IPS-20b (cell line): Measurements from ENCODE around the gene SFTA2.
"Not testable (repeated sequence)": the region's sequence is repeated elsewhere in the genome, so short reads cannot be mapped to it uniquely, and the experiment has no call there.

Experiments used
- H3K27ac ChIP-seq: one replicate; pipeline ENCODE4 v1.5.1; 2013; ENCODE audit warnings: low read length
- H3K27me3 ChIP-seq: 2 replicates; pipeline ENCODE4 v1.6.1; 2013; ENCODE audit warnings: mild to moderate bottlenecking, low read length, inconsistent platforms; ENCODE audit not compliant: insufficient read depth
- H3K36me3 ChIP-seq: 2 replicates; pipeline ENCODE4 v1.6.1; 2013; ENCODE audit warnings: low read depth, mild to moderate bottlenecking, inconsistent platforms, low read length, moderate library complexity; ENCODE audit not compliant: insufficient read depth
- H3K4me1 ChIP-seq: 2 replicates; pipeline ENCODE4 v1.6.1; 2013; ENCODE audit warnings: mild to moderate bottlenecking, control low read depth, inconsistent platforms, low read length, moderate library complexity; ENCODE audit not compliant: insufficient read depth
- H3K4me3 ChIP-seq: 2 replicates; pipeline ENCODE4 v1.5.1; 2013; ENCODE audit warnings: mild to moderate bottlenecking, low read length, inconsistent platforms
- H3K9ac ChIP-seq: 2 replicates; pipeline ENCODE4 v1.6.1; 2013; ENCODE audit warnings: low read depth, mild to moderate bottlenecking, inconsistent platforms, low read length, moderate library complexity
- H3K9me3 ChIP-seq: 2 replicates; pipeline ENCODE4 v1.6.1; 2013; ENCODE audit warnings: mild to moderate bottlenecking, low read depth, low read length, inconsistent platforms; ENCODE audit not compliant: insufficient read depth

The SFTA2 gene

DNA sequence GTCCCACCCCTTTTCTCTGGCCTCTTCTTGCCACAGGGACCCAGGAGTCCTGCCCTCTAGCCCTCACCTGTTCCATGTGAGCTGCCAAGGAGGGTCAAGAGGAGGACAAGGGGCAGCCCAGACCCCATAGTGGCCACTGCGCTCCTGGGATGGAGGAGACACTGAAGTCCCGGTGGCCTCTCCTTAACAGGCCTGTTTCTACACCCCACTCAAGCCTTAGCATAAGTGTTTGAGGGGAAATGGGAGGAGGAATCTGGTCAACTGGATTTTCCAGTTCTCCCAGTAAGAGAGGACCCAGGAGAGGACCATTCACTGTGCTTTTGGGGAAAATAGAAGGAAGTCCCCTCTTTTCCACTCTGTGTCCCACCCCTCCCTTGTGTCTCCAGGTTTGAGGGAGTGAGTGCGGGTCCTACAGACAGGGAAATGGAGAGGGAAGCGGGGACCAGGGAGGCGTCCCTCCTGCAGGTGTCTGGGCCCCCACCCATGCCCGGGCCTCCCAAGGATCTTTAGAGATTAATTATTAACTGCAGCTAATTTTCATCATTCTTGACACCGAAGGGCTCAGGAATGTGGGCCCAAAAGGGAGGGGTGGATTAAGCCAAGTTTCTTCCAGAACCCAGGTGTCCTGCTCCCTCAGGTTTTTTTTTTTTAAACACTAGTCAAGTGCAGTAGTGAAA, at the start of gene SFTA2:
Gene SFTA2, minus strand, starts transcription at position 202 of the 677 bp plus-strand sequence. Its CDS starts 74 bp downstream, at position 128.
- Histone ChIP-seq H3K4me3 (no peak within 1 kb of the TSS), H3K9ac (no peak within 1 kb of the TSS), H3K9me3 (peaks cover 10% of the 10 kb centered on the region), H3K36me3 (peaks cover 10% of the 10 kb centered on the region; the same call in 1 of the 2 replicates), H3K27me3 (no peaks in the 10 kb centered on the region), H3K27ac (no peak within 1 kb of the TSS), H3K4me1 (no peaks in the 10 kb centered on the region)

DNA sequence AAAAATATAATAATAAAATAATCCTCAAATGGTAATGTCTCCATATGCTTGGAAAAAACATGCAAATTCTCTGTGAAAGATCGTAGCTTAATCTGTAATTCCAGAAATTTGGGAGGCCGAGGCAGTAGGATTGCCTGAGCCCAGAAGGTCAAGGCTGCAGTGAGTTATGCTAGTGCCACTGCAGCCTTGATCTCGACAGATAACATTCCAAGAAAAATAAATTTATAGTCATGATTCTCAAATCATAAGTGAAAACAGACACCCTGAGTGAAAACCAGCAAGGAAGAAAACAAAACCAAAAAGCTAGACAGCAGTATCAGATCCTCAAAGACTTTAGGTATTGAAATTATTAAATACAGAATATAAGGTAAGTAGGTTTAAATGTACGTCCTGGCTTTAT, 47.7 kb upstream of the SFTA2 start:
- Histone ChIP-seq H3K27me3 (no peaks in the 10 kb centered on the region), H3K9me3 (no peaks in the 10 kb centered on the region), H3K27ac (no peak overlapping the region), H3K9ac (no peak overlapping the region), H3K4me1 (no peaks in the 10 kb centered on the region), H3K36me3 (no peaks in the 10 kb centered on the region), H3K4me3 (no peak overlapping the region)

- Histone ChIP-seq H3K27me3 (no peaks in the 10 kb centered on the region), H3K4me3 (no peak overlapping the region), H3K9me3 (no peaks in the 10 kb centered on the region), H3K9ac (no peak overlapping the region), H3K36me3 (no peaks in the 10 kb centered on the region), H3K4me1 (no peaks in the 10 kb centered on the region), H3K27ac (no peak overlapping the region)
Observed at GRCh38 chr6:30979141-30979540, 47.2 kb upstream of the SFTA2 start.

GRCh38 chr6:30974490-30975252, 42.7 kb upstream of the SFTA2 start:
- no peak overlapping the region for H3K27ac ChIP-seq
- H3K4me3 ChIP-seq: no peak overlapping the region
- H3K9me3 ChIP-seq: no peaks in the 10 kb centered on the region
- H3K36me3 ChIP-seq: no peaks in the 10 kb centered on the region
- no peaks in the 10 kb centered on the region for H3K4me1 ChIP-seq
- no peaks in the 10 kb centered on the region for H3K27me3 ChIP-seq
- H3K9ac ChIP-seq: no peak overlapping the region

DNA sequence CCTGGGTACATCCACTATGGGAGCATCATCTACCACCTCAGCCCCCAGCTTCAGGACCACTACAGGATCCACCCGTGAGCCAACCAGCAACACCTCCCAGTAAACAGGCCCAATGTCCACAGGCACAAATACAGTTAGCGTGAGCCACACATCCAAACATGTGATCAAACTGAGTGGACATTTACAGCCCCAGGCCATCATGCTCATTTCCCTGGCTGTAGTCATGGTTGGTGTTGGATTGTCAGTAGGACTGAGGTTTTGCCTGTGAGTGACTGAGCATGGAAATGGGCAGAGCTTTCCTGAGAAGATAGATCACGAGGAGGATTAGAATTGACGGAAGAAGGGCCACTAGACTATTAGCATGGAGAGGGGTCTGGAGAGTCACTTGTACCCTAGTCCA, 40.8 kb upstream of the SFTA2 start:
- Histone ChIP-seq H3K9me3 (no peaks in the 10 kb centered on the region), H3K9ac (no peak overlapping the region), H3K27me3 (no peaks in the 10 kb centered on the region), H3K4me1 (no peaks in the 10 kb centered on the region), H3K36me3 (no peaks in the 10 kb centered on the region), H3K27ac (no peak overlapping the region), H3K4me3 (no peak overlapping the region)

GRCh38 chr6:30970946-30971345, 39.0 kb upstream of the SFTA2 start:
- Histone ChIP-seq H3K27ac (no peak overlapping the region), H3K4me3 (no peak overlapping the region), H3K4me1 (no peaks in the 10 kb centered on the region), H3K36me3 (no peaks in the 10 kb centered on the region), H3K9ac (no peak overlapping the region), H3K27me3 (no peaks in the 10 kb centered on the region), H3K9me3 (no peaks in the 10 kb centered on the region)

DNA sequence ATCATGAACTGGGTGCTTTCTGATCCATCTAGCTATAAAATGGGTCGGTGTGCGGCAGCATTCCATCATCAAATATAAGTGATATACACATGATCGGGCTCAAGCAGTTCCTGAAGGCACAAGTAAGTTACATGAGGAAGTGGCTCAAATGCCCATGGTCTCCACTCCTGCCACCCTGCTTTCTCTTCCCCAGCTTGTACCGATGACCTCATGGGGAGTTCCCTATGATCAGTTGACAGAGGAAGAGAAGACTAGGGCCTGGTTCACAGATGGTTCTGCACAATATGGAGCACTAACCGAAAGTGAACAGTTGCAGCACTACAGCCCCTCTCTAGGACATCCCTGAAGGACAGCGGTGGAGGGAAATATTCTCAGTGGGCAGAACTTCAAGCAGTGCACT, 37.2 kb upstream of the SFTA2 start:
- H3K27ac ChIP-seq, H3K4me3 ChIP-seq, H3K27me3 ChIP-seq, H3K36me3 ChIP-seq, H3K9me3 ChIP-seq, H3K4me1 ChIP-seq, H3K9ac ChIP-seq: not testable (repeated sequence)

- Histone ChIP-seq H3K36me3 (no peaks in the 10 kb centered on the region), H3K27me3 (no peaks in the 10 kb centered on the region), H3K9ac (no peak overlapping the region), H3K9me3 (no peaks in the 10 kb centered on the region), H3K4me3 (no peak overlapping the region), H3K27ac (no peak overlapping the region), H3K4me1 (no peaks in the 10 kb centered on the region)
Observed at GRCh38 chr6:30966154-30966553, 34.2 kb upstream of the SFTA2 start.

GRCh38 chr6:30965140-30965601, 33.2 kb upstream of the SFTA2 start:
- Histone ChIP-seq H3K9me3 (no peaks in the 10 kb centered on the region), H3K27ac (no peak overlapping the region), H3K9ac (no peak overlapping the region), H3K4me1 (no peaks in the 10 kb centered on the region), H3K36me3 (no peaks in the 10 kb centered on the region), H3K4me3 (no peak overlapping the region), H3K27me3 (no peaks in the 10 kb centered on the region)

GRCh38 chr6:30964075-30964474, 32.1 kb upstream of the SFTA2 start:
- Histone ChIP-seq H3K4me3 (no peak overlapping the region), H3K9ac (no peak overlapping the region)

DNA sequence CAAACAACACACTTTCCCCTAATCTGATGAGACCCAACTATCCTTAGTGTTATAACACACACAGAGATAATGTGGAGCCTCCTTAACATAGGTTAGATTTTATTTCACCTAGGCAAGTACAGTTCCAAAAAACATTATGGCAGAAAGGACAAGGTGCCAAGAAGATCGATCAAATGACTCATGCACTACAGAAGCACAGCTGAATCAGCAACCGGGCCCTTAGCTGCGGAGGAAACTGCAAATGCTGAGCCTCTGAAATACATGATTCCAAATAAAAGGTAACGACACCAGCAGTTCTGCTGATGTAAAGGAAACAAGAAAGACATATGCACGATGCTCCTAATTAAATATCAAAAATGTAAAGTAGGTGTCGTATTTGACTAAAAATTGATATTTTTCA, 31.7 kb upstream of the SFTA2 start:
- H3K27ac ChIP-seq: no peak overlapping the region
- H3K27me3 ChIP-seq: no peaks in the 10 kb centered on the region
- H3K9ac ChIP-seq: no peak overlapping the region

More at GRCh38 chr6:30964075-30964474, 32.1 kb upstream of the SFTA2 start:
- no peaks in the 10 kb centered on the region for H3K4me1 ChIP-seq
- H3K36me3 ChIP-seq: no peaks in the 10 kb centered on the region
- H3K27me3 ChIP-seq: no peaks in the 10 kb centered on the region
- H3K9me3 ChIP-seq: no peaks in the 10 kb centered on the region
- no peak overlapping the region for H3K27ac ChIP-seq

DNA sequence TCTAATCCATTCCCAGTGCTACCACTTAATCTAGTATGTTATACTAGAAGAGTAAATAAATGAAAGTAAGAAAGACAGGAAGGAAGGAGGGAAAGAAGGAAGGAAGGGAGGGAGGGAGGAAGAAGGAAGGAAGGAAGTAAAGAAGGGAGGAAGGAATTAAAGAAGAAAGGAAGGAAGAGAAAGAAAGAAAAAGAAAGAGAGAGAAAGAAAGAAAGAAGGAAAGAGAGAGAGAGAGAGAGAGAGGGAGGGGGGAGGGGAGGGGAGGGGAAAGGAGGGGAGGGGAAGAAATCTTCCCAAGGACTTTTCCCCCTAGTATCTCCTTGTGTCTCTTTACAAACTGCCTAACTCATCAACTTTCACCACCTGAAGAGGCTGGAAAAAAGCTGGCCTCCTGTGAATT, 30.7 kb upstream of the SFTA2 start:
- Histone ChIP-seq H3K9me3 (no peaks in the 10 kb centered on the region), H3K27ac (no peak overlapping the region), H3K4me3 (no peak overlapping the region), H3K36me3 (no peaks in the 10 kb centered on the region), H3K27me3 (peaks cover 7% of the 10 kb centered on the region; the same call in 1 of the 2 replicates), H3K4me1 (no peaks in the 10 kb centered on the region), H3K9ac (no peak overlapping the region)

More for the DNA sequence above, 31.7 kb upstream of the SFTA2 start:
- Histone ChIP-seq H3K4me3 (no peak overlapping the region), H3K9me3 (no peaks in the 10 kb centered on the region), H3K4me1 (no peaks in the 10 kb centered on the region), H3K36me3 (no peaks in the 10 kb centered on the region)
